Cardiac fibroblast (primary cell): ENCODE data around the gene HEMK1.

Experiments used
- DNase-seq, 2 donors: peaks; one replicate each; pipeline versions ENCODE4 v3.0.0 to v3.0.0-alpha.2; 2010; ENCODE audit warnings: low read depth in 2 of 2
- H3K4me3 ChIP-seq, 2 donors: replicated peaks in 1 of 2; 1 replicate in 1 of 2; 2 replicates in 1 of 2; pipeline ENCODE4 v1.5.1; 2011; ENCODE audit warnings: low read depth in 2 of 2, low read length in 2 of 2, mild to moderate bottlenecking in 2 of 2, moderate library complexity in 1 of 2
- TF ChIP-seq, protein P1 (sequence below): IDR thresholded peaks from one replicate; pipeline ENCODE4 v1.5.1; 2011; ENCODE audit warnings: low read depth, mild to moderate bottlenecking, low read length, inconsistent platforms

The HEMK1 gene

DNA sequence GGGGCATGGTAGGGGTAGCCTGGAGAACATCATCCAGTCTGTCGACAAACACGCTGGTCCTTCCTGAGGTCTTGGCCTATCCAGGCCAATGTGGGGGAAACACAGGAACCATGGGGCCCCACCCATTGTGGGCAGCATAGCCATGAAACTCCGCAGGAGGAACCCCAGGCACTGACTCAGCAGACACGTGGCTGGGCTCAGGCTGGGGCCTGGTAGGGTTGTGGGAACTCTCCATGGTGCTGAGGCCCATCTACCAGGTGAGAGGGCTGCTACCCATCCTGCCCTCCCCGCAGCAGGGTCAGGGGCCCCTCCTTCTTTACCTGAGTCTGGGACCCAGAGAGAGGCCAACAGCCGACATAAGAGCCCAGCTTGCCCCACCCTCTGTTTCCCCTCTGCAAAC, 43.3 kb upstream of the HEMK1 start:
- peak; percentile 42 to 58 for DNase-seq
- H3K4me3 ChIP-seq: no peak overlapping the region
- TF ChIP-seq, protein P1, sequence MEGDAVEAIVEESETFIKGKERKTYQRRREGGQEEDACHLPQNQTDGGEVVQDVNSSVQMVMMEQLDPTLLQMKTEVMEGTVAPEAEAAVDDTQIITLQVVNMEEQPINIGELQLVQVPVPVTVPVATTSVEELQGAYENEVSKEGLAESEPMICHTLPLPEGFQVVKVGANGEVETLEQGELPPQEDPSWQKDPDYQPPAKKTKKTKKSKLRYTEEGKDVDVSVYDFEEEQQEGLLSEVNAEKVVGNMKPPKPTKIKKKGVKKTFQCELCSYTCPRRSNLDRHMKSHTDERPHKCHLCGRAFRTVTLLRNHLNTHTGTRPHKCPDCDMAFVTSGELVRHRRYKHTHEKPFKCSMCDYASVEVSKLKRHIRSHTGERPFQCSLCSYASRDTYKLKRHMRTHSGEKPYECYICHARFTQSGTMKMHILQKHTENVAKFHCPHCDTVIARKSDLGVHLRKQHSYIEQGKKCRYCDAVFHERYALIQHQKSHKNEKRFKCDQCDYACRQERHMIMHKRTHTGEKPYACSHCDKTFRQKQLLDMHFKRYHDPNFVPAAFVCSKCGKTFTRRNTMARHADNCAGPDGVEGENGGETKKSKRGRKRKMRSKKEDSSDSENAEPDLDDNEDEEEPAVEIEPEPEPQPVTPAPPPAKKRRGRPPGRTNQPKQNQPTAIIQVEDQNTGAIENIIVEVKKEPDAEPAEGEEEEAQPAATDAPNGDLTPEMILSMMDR: no peak

GRCh38 chr3:50530001-50530970, 39.0 kb upstream of the HEMK1 start:
- TF ChIP-seq, protein P1: no peak
- no peak for DNase-seq
- H3K4me3 ChIP-seq: no peak overlapping the region

DNA sequence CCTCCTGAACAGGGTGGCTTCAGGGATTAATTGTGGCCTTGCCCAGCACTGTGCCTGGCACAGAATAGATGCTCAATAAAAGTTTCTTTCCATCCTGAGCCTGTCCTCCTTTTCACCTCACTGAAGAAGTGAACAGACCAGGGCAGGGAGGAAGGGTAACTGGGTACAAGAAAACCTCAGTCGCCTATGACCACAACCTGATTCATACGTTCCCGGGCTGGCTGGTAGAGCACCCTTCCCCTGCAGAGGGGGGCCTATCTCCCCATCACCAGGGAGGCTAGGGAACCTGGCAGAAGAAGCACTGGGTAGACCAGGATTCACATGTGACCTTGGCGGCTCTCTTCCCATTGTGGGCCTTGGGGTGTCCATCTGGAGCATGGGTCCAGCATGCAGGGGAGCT, 38.1 kb upstream of the HEMK1 start:
- no peak overlapping the region for H3K4me3 ChIP-seq
- TF ChIP-seq, protein P1: no peak
- no peak for DNase-seq

DNA sequence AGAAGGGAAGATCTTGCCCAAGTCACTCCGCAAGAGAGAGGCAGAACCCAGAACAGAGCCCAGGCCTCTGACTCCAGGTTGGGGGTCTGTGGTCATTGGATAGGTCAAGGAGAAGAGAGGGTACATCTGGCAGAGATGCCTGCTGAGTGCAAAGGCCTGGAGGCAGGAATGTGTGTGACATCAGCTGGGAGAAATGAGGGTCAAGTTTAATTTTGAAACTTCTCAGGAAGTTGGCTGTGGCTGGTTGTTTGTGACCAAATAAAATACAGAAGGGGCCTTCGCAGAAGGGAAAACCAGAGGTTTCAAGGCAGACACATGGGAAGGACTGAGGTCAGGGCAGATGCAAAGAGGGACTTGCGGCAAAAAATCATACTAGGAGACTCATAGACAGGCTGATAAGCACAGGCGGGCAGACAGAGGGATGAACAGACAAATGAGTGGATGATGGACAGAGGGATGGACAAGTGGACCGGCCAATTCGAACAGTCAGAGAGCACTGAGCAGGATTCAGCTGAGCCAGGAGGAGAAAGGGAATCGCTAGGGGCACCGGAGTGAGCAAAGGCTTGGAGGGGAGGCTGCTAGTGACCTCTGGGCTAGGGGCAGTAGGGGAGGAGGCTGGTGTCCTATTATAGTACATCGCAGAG, 37.1 kb upstream of the HEMK1 start:
- no peak overlapping the region for H3K4me3 ChIP-seq
- TF ChIP-seq, protein P1: no peak
- no peak for DNase-seq

DNA sequence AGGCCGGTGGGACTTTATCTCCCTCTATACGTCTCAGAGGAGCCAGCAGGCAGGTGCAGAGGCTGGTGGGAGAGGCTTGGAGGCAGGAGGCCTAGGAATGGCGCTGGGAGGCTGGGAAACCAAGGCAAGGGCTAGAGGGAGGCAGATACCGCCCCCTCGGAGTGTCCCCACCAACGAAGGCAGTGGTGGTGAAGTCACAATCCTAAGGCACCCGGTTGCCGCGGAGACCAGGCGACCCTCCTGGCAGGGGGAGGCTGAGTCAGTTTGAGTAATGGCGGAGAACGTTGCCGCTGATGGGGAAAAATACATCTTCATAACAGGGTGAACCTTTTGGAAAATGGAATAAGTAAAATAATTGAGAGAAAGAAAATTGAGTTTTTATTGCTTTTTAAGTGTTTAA, 36.0 kb upstream of the HEMK1 start:
- no peak for DNase-seq
- no peak overlapping the region for H3K4me3 ChIP-seq
- TF ChIP-seq, protein P1: no peak

DNA sequence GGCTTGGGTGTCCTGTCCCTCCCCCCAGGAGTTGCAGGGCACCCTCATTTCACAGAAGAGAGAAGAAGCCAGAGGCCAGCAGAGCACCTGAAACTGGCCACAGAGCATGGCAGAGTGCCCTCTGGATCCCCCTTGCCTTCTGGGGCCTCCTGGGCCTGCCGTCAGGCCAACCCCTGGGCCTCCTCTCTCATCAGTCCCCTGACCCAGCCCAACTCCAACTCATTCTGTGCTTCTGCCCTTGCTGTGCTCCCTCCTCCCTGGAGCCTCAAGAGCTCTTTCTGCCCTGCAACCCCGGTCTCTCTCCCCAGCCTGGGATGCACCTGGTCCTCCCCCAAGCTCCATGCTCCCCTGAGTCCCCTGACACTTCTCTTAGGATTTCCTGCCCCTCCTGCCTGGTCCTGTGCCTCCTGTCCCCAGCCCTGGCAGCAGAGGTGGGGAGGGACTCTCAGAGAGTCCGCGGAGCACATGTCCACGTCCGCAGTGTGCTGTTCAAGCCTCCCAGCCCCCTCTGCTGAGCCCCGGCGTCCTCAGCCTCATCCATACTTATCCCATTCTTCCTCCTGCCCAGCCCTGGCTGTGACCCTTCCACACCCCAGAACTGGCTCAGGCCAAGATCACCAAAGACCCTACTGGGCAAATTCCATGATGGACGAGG, 35.4 kb upstream of the HEMK1 start:
- H3K4me3 ChIP-seq: no peak overlapping the region
- TF ChIP-seq, protein P1: no peak
- no peak for DNase-seq
